Femur (tissue), 1 donor: ENCODE data around the gene LARP1B.
A peak's percentile ranks its signal among the peaks of the same experiment; 100 is the strongest.
"Not testable (repeated sequence)": the region's sequence is repeated elsewhere in the genome, so short reads cannot be mapped to it uniquely, and the experiment has no call there.

Experiments used
- DNase-seq: peaks from one replicate; pipeline ENCODE4 v3.0.0-alpha.2; 2017

The LARP1B gene

DNA sequence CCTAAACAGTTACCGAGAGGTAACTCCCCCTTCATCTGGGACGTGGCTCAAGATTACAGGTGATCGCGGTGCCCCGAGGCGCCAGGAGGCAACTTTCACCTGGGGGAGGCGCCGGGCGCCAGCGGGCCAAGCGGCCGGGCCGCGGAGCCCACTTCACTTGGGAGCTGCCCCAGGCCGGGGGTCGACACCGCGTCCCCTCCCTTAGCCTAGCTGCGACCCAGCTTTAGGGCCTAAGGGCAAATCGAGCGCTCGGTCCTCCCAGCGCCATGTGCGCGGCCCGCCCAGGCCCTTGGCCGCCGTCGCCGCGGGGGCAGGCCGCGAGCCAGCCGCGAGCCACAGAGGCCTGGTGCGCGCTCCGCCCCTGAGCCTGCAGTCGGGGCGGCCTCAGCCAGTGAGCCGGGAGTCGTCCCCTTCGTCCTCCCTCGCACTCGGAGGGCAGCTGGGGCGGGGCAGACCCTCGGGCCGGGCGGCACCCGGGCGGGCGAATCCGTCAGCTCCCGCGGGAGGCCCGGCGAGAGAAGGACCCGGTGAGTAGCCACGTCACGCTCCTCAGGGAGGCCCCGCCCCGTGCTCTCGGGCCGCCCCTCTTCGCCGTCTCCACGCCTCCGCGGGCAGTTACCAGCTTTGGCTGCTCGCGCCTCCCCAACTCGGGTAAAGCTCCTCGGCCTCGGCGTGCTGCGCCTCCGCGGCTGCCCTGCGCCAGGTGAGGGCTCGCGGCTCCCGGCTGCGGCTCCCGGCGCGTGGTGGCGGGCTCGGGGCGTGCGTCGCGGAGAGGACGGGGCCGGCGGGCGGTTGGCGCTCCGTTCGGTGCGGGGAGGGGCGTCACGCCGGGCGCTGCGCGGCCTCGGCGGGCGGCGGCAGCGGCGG lies at the start of gene LARP1B:
TSS of gene LARP1B (plus strand) at position 614 of the 867 bp plus-strand sequence. CDS start 13,640 bp downstream, outside the sequence.
- peak; percentile 96 for DNase-seq

DNA sequence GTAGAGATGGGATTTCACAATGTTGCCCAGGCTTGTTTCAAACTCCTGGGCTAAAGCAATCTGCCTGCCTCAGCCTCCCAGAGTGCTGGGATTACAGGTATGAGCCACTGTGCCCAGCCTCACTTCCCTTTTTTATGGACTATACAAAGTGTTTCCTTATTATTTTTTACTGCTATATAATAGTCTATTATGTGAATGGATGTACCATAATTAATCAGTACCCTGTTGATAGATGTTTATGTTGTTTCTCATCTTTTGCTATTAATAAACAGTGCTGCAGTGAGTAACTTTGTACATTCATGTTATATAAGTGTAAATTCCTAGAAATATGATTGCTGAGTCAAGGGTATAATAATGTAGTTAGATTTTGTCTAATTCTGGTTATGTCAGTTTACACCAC lies 35.8 kb upstream of the LARP1B start:
- no peak for DNase-seq

DNA sequence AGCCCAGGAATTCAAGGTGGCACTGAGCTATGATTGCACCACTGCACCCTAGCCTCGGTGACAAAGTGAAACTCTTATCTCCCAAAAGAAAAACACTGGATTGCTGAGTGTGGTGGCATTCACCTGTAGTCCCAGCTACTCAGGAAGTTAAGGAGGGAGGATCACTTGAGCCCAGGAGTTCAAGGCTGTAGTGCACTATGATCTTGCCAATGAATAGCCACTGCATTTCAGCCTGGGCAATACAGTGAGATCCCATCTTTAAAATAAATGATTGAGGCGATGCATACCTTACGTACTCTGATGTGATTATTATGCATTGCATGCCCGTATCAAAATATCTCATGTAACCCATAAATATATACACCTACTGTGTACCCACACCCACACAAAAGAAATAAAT lies 31.2 kb upstream of the LARP1B start:
- DNase-seq: no peak

DNA sequence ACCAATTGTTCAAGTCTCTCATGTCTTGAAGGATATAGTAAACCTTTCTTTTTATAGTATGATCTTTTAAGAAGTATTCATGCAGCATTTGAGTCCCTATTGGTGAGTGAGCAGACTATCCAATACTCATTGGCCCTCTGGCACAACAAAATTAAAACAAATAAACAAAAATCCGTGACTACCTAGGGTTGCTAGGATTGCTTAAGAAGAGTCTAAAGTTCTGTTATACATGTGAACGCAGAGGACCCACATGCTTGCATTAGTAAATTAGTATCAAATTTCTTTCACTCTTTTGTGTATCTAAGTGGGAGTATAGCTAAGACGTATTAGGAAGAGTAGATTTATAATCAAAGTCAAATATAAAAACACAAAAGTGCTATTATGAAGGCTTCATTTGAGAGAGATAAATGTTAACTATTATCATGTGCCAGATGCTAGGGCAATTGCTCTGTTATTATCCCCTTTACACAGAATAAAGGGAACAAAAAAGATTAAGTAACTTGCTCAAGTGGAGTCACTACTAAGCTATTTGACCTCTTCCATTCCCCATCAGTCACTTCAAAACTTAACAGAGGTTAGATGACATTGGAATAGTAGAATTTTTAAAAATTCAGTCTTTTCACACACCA lies 29.2 kb upstream of the LARP1B start:
- DNase-seq: no peak

DNA sequence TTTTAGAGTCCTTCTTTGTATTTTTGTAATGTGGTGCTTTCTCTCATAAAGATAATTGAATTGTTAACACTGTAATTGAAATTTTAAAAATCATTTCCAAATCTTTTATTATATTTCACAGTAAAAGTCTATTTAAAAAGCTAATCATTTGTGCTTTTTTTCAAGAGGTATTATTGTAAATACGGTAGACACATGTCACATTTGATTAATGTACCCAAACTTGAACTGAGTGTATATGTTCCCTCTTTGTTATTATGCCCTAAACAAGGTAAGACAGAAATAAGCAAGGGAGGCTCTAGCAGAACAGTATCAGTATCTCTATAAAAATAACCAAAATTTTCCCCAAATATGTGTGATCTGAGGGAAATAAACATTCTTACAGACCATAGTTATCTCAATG lies 21.5 kb upstream of the LARP1B start:
- no peak for DNase-seq

DNA sequence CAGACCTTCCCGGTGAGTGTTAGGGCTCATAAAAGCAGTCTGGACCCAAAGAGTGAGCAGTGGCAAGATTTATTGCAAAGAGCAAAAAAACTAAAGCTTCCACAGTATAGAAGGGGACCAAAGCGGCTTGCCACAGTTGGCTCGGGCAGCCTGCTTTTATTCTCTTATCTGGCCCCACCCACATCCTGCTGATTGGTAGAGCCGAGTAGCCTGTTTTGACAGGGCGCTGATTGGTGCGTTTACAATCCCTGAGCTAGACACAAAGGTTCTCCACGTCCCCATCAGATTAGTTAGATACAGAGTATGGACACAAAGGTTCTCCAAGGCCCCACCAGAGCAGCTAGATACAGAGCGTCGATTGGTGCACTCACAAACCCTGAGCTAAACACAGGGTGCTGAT lies 14.1 kb upstream of the LARP1B start:
- DNase-seq: not testable (repeated sequence)

DNA sequence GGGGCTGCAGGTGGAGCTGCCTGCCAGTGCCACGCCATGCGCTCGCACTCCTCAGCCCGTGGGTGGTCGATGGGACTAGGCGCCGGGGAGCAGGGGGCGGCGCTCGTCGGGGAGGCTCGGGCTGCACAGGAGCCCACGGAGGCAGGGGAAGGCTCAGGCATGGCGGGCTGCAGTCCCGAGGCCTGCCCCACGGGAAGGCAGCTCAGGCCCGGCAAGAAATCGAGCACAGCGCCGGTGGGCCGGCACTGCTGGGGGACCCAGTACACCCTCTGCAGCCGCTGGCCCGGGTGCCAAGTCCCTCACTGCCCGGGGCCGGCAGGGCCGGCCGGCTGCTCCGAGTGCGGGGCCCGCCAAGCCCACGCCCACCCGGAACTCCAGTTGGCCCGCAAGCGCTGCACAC lies 13.6 kb upstream of the LARP1B start:
- not testable (repeated sequence) for DNase-seq

DNA sequence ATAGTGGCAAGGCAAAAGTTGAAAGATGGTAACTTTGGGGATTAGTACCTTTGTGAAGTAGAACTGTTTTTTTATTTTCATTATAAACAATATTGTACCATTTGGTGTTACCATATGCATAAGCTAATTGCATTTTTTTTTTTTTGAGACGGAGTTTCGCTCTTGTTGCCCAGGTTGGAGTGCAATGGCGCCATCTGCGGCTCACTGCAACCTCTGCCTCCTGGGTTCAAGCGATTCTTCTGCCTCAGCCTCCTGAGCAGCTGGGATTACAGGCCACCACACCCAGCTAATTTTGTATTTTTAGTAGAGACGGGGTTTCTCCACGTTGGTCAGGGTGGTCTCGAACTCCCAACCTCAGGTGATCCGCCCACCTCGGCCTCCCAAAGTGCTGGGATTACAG lies 9.9 kb upstream of the LARP1B start:
- not testable (repeated sequence) for DNase-seq

DNA sequence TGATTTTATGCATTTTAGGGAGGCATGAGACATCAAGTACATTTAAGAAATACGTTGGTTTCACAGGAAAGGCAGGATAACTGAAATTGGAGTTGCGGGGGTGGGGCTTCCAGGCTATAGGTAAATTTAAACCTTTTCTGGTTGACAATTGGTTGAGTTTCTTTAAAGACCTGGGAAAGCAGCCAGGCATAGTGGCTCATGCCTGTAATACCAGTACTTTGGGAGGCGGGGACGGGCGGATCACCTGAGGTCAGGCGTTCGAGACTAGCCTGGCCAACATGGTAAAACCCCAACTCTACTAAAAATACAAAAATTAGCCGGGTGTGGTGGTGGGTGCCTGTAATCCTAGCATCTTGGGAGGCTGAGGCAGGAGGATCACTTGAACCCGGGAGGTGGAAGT lies 6.2 kb upstream of the LARP1B start:
- DNase-seq: not testable (repeated sequence)

DNA sequence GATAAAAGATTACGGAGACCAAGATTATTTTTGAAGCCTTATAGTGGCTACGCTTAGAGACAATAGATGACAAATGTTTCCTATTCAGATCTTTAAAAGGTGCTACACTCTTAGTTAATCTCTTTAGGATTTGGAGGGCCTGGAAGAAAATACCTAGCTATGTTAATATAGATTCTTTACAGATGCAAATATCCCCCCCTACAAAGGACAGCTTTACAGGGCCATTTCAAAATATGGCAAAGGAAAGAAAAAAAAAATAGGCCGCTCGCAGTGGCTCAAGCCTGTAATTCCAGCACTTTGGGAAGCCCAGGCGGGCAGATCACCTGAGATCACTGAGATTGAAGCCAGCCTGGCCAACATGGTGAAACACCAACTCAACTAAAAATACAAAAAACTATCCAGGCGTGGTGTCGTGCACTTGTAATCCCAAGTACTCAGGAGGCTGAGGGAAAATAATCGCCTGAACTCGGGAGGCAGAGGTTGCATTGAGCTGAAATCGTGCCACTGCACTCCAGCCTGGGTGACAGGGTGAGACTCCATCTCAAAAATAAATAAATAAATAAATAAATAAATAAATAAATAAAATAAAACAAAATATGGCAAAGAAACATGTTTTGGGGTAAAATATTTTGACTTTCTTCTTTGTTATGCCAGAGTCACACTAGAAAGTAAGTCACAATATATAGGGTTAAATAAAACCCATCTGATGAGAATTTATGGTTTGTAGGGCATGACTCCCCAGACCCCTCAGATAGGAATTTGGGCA lies 5.5 kb upstream of the LARP1B start:
- not testable (repeated sequence) for DNase-seq

DNA sequence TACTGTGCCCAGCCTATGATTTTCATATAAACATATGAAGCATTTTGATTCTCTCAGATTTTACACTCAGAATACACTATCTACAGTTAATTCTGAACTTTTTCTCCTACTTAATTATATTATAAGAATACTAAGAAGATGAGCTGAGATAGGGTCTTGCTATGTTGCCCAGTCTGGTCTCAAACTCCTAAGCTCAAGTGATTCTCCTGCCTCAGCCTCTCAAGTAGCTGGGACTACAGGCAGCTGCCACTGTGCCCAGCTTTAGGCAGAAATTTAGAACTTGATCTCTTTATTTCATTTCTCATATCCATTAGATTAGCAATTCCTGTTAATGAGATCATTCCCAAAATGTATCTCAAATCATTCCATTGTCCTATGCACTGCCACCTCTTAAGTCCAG lies 4.7 kb upstream of the LARP1B start:
- DNase-seq: no peak

DNA sequence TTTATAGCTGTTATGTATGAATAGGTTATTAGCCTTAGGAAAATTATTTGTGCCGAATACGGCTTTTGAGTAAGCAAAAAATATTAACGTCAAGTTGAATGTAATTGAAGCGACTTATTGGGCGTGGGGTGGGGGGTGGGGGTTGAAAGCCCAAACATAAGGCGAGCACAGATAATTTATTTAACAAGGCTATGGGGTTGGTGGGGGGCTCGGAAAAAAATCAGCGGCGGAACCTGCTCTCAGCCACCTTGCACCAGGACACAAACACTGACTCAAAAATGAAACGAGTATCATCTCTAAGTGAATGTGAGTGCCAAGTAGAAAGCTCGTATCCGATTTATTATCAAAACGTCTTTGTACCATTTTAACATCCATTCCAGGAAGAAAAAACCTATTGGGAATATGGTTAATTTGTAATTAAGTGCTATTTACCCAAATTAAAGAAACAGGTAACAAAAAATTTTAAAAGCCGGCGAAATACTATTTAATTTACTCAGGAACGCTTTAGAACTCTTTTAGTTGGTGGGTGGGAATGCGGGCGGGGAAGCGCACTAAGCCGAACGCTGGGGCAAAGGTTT lies 902 bp upstream of the LARP1B start:
- peak; percentile 23 for DNase-seq

DNA sequence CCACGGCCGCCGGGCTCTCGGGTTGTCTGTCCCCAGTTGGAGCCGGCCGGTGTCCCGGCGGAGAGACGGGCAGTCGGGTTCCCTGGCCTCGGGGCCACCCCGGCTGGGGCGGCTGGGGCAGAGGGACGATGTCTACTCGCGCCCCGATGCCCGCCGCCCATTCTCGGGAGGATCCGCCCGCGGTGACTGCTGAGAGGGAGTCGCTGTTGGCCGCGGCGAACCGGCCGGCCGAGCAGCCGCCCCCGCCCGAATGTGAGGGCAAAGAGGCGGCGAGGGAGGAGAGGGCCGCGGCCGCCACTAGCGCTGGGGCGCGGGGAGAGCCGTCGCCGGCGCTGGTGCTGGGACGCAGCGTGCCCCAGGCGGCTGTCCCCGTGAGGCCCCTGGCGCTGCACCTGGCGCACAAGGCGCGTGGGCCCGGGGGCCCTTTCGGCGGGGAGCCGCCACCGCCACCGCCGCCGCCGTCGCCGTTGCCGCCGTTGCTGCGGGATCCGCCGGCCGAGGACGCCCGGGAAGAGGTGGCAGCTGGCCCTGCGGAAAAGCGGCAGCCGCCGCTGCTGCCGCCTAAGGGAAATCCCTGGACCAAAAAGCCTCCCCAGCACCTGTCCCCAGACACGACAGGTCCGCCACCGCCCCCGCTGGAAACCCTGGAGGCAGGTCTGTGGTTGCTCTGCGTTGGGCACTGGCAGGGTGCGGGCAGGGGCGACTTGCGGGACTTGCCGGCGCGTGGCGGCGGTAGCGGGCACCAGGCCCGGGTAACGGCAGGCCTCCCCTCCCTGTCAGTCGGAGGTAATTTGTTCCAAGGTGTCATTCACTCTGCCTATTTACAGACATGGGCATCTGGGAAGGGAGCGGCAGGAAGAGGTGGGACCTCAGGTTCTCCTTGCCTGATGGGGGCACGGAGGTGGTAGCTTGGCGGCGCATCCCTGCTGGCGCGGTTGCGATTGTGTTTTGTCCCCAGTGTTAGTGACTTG lies 739 bp downstream of the LARP1B start:
- DNase-seq: peak; percentile 68

DNA sequence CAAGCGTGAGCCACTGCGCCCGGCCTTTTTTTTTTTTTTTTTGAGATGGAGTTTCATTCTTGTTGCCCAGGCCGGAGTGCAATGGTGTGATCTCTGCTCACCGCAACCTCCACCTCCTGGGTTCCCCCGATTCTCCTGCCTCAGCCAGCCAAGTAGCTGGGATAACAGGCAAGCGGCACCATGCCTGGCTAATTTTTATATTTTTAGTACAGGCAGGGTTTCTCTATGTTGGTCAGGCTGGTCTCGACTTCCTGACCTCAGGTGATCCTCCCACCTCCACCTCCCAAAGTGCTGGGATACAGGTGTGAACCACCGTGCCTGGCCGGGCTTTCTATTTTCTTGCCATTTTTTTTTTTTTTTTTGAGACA lies 5.3 kb downstream of the LARP1B start:
- DNase-seq: not testable (repeated sequence)

DNA sequence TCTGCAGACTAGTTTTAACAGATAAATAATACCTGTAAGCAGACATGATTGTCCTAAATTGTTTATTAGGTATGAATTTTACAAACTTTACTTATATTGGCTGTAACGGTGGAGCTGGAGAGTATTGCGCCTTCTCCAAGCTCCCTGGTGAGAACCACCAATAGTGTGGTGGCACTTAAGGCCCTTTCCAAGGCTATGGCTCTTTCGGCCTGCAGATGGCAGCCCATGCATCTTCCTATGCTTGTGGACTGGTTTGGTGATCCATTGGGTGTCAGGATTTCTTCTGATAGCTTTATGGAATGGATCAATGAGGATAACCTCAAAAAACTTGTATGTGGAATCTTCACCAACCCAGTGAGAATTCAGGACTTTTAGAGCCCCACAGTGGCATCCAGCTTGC lies 7.8 kb downstream of the LARP1B start:
- no peak for DNase-seq

DNA sequence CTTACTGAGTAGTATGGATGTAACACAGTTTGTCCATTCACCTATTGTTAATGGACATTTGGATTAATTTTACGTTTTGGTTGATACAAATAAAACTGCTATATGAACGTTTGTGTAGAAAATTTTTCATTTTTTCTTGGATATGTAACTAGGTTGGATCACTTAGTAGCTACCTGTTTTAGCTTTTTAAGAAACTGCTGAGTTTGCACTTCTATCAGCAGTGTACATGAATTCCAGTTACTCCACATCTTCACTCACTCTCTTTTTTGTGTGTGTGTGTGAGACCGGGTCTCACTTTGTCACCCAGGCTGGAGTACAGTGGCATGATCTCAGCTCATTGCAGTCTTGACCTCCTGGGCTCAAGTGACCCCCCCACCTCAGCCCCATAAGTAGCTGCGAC lies 15.4 kb downstream of the LARP1B start:
- DNase-seq: no peak

DNA sequence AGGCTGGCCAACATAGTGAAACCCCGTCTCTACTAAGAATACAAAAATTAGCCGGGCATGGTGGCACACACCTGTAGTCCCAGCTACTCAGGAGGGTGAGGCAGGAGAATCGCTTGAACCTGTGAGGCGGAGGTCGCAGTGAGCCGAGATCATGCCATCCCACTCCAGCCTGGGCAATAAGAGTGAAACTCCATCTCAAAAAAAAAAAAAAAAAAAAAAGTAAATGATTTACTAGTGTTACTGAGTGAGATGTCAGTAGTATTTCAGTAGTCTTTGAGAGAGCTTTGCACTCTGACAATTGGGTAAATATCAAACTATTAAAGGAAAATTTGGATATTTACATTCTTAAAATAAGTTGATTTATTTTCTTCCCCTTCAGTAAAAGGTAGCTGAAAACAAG lies 34.2 kb downstream of the LARP1B start:
- DNase-seq: not testable (repeated sequence)

DNA sequence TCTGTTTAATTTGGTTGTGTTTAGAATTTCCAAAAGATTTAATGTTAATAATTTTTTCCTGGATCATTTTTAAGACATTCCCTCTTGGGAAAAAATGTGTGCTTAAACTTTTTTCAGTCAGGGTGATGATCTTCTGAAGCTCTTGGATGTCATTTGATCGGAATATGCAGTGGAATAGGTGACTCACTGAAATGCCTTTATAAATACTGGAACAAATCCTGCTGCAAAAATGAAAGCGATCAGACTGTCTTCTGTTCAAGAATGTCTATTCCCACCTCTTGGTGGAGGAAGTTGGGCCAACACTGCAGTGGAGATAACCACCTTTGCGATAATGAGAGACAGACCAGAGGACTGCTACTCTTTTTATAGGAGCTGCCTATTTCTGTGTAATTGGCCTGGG lies 46.7 kb downstream of the LARP1B start:
- DNase-seq: no peak

DNA sequence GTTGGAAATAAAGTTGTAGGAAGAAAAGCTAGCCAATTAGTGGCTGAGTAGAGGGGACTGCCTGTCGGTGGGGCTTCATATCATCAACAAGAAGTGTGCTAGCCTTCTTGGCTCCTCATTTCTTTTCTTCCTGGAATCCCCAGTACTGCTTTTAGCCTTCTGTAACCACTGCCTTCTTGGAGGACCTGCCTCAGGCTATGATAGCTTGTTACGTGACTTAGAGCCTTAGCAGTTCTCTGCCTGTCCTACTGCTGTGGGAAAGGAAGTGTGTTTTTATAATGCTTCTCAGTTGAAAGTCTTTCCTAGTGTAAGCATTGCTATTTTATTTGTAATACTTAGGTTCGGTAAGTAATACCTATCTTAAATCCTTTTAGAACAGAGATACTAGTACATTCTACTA lies 61.9 kb downstream of the LARP1B start:
- DNase-seq: no peak

DNA sequence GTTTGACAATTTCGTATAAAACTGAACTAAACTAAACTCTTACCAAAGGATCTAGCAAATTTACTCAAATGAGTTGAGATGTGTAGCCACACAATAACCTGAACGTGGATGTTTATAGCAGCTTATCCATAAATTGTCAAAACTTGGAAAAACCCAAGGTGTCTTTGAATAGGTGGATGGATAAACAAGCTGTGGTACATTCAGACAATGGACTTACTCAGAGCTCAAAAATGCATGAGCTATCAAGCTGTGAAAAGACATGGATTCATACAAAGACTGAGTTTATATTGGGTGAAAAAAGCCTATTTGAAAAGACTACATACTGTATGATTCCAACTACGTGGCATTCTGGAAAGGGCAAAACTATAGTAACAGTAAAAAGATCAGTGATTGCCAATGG lies 69.5 kb downstream of the LARP1B start:
- no peak for DNase-seq

DNA sequence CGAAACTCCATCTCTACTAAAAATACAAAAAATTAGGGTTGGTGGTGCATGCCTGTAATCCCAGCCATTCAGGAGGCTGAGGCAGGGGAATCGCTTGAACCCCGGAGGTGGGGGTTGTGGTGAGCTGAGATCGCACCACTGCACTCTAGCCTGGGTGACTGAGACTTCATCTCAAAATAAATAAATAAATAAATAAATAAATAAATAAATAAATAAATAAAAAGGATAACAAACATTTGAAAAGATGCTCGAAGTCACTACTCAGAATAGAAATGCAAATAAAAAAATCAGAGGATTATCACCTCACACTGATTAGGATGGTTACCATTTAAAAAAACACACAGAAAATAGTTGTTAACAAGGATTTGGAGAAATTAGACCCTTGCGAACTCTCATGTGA lies 73.8 kb downstream of the LARP1B start:
- DNase-seq: no peak

DNA sequence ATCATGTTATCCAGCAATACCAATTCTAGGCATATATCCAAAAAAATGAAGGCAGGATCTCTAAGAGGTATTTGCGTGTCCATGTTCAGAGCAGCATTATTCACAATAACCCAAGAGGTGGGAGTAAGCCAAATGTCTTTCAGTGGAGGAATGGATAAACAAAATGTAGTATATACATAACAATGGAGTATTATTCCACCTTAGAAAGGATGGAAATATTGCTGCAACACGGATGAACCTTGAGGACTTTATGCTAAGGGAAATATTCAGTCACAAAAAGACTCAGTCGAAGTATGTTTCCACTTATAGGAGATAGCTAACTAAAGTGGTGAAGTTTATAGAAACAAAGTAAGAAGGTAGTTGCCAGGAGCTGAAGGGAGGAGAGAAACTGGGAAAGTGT lies 74.3 kb downstream of the LARP1B start:
- DNase-seq: no peak
